Stimulated activated memory B cell treated with anti-CD40 and anti-IgM and Interleukin-4, amounts not matched to agents 10 μg/mL and 1 μg/mL and 100 μg/mL, for 72 hours (primary cell): ENCODE data around the gene SERPINI2.
"Not testable (repeated sequence)": the region's sequence is repeated elsewhere in the genome, so short reads cannot be mapped to it uniquely, and the experiment has no call there.

Experiments
- ATAC-seq: fragments of 150-1000 bp; cut with Tn5 transposase; 2 replicates; pipeline ENCODE4 v1.10.0; 2021
- H3K27ac Mint-ChIP-seq: one replicate; pipeline ENCODE4 v1.8.0; 2022; ENCODE audit warnings: mild to moderate bottlenecking, mixed read lengths
- H3K27me3 Mint-ChIP-seq: one replicate; pipeline ENCODE4 v1.8.0; 2022; ENCODE audit warnings: mixed read lengths
- H3K36me3 Mint-ChIP-seq: one replicate; pipeline ENCODE4 v1.8.0; 2022; ENCODE audit warnings: mixed read lengths
- H3K4me1 Mint-ChIP-seq: one replicate; pipeline ENCODE4 v1.8.0; 2022; ENCODE audit warnings: mixed read lengths
- H3K4me3 Mint-ChIP-seq: one replicate; pipeline ENCODE4 v1.8.0; 2022; ENCODE audit warnings: mild to moderate bottlenecking, moderate library complexity, mixed read lengths
- H3K9me3 Mint-ChIP-seq: one replicate; pipeline ENCODE4 v1.8.0; 2022; ENCODE audit warnings: mixed read lengths

Gene SERPINI2

DNA sequence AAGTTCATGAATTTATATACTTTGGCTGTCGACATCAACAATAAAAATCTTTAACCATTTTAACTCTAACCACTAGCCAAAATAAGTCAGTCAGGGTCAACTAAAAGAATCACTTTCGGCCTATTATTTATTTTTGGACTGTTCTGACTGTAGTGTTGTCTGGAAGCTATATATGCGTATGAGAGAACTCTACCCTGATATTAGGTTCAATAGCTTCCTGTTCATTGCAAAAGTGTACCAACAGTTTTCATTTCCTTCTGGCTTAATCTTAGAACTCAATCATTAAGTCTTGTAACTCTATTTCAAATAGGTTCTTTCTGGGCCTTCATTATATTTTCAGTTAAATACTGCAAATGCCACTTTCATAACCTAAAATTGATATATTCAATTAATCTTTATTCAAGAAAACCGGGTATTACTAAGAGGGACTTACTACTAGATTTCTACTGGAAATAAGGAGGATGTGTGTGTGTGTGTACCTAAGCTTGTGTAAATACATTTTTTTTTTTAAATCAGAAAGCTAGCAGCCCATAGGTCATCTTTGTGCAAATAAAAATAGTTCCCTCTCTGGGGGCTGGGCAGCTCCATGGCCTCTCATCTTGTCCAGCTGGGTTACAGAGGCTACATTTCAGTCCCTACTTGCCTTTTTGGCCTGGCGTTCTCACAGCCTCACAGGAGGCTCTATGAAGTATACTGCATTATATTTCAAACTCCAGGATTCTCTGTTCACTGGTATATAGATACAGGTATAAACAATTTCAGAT lies 5.8 kb downstream of the SERPINI2 start:
- Mint-ChIP-seq H3K27ac (no peak overlapping the region), H3K27me3 (no peaks in the 10 kb centered on the region), H3K36me3 (no peaks in the 10 kb centered on the region), H3K4me3 (no peak overlapping the region), H3K9me3 (no peaks in the 10 kb centered on the region), H3K4me1 (no peaks in the 10 kb centered on the region)
- no peak for ATAC-seq

DNA sequence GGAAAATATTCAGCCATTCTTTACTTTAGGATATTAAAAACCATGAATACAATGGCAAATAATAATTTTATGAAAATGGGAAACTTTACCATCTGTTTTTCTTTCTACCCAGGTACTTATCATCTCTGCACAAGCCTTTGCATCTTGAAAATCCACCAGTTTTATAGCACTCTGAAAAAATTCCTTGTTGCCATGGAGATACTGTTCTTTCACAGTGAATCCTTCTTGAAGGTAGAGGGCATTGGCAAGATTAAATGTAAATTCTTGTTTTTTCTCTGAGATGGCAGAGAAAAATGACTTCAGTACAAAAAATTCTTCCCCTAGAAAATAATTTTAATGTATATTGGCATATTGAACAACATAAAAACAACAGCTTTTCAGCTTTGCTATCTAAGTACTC lies 6.9 kb downstream of the SERPINI2 start:
- no peaks in the 10 kb centered on the region for H3K4me1 Mint-ChIP-seq
- H3K9me3 Mint-ChIP-seq: no peaks in the 10 kb centered on the region
- H3K4me3 Mint-ChIP-seq: no peak overlapping the region
- H3K36me3 Mint-ChIP-seq: no peaks in the 10 kb centered on the region
- H3K27ac Mint-ChIP-seq: no peak overlapping the region
- no peaks in the 10 kb centered on the region for H3K27me3 Mint-ChIP-seq
- ATAC-seq: no peak

DNA sequence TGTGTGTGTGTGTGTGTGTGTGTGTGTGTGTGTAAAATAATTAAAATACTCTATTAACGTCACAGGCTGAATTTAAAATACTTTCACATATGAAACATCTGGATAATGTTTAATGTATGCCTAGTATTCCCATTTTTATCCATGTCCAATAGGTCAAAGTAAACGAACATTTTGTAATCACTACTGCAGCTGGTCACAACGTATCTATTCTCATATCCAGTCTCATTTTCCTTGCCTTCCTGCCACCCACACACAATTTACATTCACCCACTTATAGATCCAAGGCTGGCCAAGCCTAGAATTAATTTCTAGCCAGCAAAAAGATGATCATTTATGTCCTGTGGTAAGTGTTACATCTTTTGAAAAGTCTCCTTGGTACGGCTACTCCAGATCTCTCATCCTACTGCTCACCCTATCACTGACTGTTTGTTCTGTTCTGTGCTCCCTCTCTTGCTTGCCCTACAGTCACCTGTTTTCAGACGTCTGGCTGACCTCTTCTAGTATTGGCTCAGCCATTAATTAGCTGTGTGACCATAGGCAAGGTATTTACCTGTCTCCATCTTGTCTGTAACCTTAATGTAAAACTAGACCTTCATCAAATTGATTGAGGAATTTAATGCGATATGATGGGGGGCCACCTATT lies 17.6 kb downstream of the SERPINI2 start:
- no peaks in the 10 kb centered on the region for H3K4me1 Mint-ChIP-seq
- no peaks in the 10 kb centered on the region for H3K36me3 Mint-ChIP-seq
- no peak overlapping the region for H3K4me3 Mint-ChIP-seq
- ATAC-seq: no peak
- no peak overlapping the region for H3K27ac Mint-ChIP-seq
- H3K27me3 Mint-ChIP-seq: no peaks in the 10 kb centered on the region
- H3K9me3 Mint-ChIP-seq: no peaks in the 10 kb centered on the region

DNA sequence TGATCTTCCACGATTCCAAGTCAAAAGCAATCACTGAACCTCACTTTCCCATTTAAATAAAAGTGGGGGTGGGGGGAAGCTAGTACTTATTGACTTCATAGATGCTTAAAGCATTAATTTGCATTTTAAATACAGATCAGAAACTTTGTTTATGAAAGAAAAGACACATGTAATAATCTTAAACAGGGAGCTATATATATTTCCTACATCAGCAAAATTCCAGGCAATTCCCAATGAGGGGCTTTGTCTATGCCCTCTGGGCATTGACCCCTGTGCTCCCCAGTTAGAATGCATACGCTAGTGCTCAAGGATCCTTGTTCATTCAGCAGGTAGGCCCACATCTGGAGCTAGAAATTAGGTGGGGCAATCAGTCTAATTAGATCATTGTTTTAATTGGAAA lies 20.0 kb downstream of the SERPINI2 start:
- H3K27ac Mint-ChIP-seq: no peak overlapping the region
- no peaks in the 10 kb centered on the region for H3K36me3 Mint-ChIP-seq
- no peaks in the 10 kb centered on the region for H3K4me1 Mint-ChIP-seq
- H3K27me3 Mint-ChIP-seq: no peaks in the 10 kb centered on the region
- no peak overlapping the region for H3K4me3 Mint-ChIP-seq
- no peak for ATAC-seq
- H3K9me3 Mint-ChIP-seq: no peaks in the 10 kb centered on the region

DNA sequence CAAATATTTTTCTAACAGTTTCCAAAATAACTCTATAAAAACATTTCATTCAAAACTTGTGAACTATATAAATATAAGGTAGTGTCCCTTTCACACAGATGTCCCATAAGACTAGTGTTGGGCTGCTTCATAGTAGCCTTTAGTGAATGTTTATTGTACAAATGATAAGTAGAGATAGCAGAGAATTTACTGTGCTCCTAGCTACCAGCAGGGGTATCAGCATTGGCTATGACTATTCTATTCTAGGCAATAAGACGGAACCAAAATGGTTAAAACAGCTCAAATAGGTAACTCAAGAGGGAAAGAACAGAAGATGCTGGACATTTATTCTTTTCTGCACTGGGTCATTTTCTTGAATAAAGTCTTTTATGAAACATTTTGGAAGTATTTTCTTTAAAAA lies 22.6 kb downstream of the SERPINI2 start:
- ATAC-seq: no peak
- H3K27ac Mint-ChIP-seq: no peak overlapping the region
- H3K27me3 Mint-ChIP-seq: no peaks in the 10 kb centered on the region
- H3K4me1 Mint-ChIP-seq: no peaks in the 10 kb centered on the region
- no peaks in the 10 kb centered on the region for H3K36me3 Mint-ChIP-seq
- H3K4me3 Mint-ChIP-seq: no peak overlapping the region
- H3K9me3 Mint-ChIP-seq: no peaks in the 10 kb centered on the region

DNA sequence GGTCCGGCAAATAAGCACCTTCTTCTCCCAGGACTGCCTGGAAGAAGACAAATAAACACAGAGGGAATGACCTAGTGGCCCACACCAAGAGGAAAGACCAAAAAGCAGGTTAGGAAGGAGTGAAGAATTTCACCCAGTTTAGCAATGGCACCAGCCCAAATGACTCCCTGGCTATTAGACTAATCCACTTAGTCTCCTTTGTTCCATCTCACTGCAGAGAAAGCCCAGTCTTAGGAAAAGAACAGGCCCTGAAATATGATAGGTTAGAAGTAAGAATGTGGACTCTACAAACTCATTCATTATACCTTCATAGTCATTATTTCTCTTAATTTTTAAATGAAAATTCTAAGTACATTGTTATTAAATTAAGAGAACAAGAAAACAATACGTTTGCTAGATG lies 23.2 kb downstream of the SERPINI2 start:
- Mint-ChIP-seq H3K9me3 (no peaks in the 10 kb centered on the region), H3K27me3 (no peaks in the 10 kb centered on the region), H3K4me3 (no peak overlapping the region), H3K27ac (no peak overlapping the region), H3K4me1 (no peaks in the 10 kb centered on the region), H3K36me3 (no peaks in the 10 kb centered on the region)
- no peak for ATAC-seq

DNA sequence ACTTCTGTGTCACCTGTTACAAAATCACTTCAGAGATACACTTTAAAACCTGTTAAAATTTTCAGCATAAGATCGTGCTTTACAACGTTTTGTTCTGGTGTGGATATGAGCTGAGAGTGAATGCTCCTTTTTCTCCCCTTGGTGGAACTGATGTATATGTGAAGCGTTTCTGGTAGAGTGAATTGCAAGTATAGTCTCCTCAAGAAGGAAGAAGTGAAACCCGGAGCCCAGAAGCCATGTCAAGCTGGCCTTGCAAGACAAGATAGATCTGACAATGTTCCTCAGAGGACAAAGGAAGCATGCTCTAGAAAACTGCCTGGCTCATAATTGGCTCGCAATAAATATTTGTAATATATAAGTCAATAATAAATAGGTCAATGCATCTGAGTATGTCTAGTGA lies 23.6 kb downstream of the SERPINI2 start:
- no peaks in the 10 kb centered on the region for H3K27me3 Mint-ChIP-seq
- no peaks in the 10 kb centered on the region for H3K36me3 Mint-ChIP-seq
- H3K4me3 Mint-ChIP-seq: no peak overlapping the region
- no peaks in the 10 kb centered on the region for H3K4me1 Mint-ChIP-seq
- no peaks in the 10 kb centered on the region for H3K9me3 Mint-ChIP-seq
- H3K27ac Mint-ChIP-seq: no peak overlapping the region
- peak; percentile 57 for ATAC-seq

DNA sequence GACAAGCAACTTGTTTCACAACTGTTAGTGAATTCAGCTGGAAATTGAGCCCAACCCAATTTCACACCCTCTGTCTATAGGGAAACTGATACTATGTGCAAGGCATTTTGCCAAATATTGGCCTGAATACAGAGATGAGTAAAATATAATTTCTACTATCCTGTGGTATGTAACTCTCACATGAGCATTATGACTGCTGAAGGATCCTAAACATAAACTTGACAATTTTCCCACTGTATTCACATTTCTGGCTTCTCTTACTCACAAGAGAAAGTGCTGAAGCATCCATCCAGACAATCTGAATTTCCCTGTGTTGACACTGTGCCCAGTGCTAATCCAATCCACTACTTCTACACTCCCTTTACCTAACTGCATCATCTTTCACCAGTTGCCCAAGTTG lies 28.4 kb downstream of the SERPINI2 start:
- Mint-ChIP-seq H3K27ac (no peak overlapping the region), H3K9me3 (no peaks in the 10 kb centered on the region)

DNA sequence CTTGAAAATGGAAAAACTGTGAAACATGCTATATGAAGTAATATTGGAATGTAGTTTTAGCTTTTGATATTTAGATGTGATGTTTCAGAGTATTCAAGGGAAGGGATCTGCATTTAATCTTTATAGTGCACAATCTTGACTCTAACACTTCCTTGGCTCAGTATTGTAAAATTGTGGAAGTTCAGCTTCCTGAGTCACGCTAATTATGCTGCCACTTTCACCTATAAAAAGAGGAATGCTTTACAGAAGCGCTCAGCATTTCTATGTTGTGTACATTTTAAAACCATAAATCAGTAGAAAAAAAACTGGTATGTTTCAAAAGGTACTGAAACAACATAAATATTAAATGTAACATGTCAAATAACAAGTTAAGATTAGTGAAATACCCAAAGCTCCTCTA lies 32.6 kb downstream of the SERPINI2 start:
- Mint-ChIP-seq H3K9me3 (no peaks in the 10 kb centered on the region), H3K27me3 (no peaks in the 10 kb centered on the region), H3K27ac (no peak overlapping the region), H3K36me3 (no peaks in the 10 kb centered on the region), H3K4me3 (no peak overlapping the region), H3K4me1 (no peaks in the 10 kb centered on the region)
- no peak for ATAC-seq

More for the DNA sequence above, 28.4 kb downstream of the SERPINI2 start:
- Mint-ChIP-seq H3K27me3 (no peaks in the 10 kb centered on the region), H3K4me3 (no peak overlapping the region), H3K36me3 (no peaks in the 10 kb centered on the region), H3K4me1 (no peaks in the 10 kb centered on the region)
- ATAC-seq: no peak

DNA sequence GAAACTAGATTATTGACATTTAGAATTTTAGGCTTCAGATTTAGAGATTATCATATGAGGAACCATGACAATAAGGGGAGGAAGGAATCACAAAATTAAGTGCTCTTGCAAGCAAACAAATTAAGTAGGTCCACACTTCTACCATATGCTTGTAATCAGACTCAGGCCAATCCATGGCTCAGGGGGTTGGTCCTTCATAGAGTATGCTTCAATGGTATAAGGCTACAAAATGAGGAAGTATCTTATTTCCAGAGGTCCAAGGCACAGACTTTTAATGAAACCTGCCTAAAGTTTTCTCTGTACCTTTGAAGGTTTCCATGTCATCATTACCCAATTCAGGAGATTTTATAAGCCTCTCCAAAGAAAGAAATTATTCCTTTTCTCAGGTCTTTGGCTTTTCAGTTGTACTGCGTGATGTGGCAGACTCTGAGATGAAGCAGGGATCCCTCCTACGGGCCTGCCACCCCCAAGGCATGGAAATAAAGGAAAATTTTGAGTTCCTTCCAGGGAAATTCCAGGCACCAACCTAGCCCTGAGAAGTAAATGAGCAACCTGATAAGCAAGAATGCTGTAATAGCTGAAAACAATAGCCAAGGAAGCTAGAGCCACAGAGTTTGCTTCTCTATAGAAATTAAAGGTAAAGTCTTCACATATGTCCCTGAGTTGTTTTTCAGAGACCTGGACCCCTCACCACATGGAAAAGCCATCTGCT lies 36.3 kb downstream of the SERPINI2 start:
- Mint-ChIP-seq H3K36me3 (no peaks in the 10 kb centered on the region), H3K4me1 (no peaks in the 10 kb centered on the region), H3K27ac (no peak overlapping the region), H3K27me3 (no peaks in the 10 kb centered on the region), H3K4me3 (no peak overlapping the region), H3K9me3 (no peaks in the 10 kb centered on the region)
- ATAC-seq: no peak

DNA sequence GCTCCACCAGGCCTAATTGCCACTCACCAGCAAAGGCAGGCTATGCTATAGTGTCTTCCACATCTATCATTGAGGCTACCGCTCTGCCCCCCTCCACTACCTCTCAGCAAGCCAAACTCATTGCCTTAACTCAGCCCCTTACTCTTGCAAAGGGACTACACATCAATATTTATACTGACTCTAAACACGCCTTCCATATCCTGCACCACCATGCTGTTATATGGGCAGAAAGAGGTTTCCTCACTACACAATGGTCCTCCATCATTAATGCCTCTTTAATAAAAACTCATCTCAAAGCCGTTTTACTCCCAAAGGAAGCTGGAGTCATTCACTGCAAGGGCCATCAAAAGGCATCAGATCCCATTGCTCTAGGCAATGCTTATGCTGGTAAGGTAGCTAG lies 46.9 kb downstream of the SERPINI2 start:
- peaks cover 17% of the 10 kb centered on the region for H3K27me3 Mint-ChIP-seq
- H3K4me1 Mint-ChIP-seq, H3K4me3 Mint-ChIP-seq, H3K27ac Mint-ChIP-seq, ATAC-seq, H3K9me3 Mint-ChIP-seq, H3K36me3 Mint-ChIP-seq: not testable (repeated sequence)

DNA sequence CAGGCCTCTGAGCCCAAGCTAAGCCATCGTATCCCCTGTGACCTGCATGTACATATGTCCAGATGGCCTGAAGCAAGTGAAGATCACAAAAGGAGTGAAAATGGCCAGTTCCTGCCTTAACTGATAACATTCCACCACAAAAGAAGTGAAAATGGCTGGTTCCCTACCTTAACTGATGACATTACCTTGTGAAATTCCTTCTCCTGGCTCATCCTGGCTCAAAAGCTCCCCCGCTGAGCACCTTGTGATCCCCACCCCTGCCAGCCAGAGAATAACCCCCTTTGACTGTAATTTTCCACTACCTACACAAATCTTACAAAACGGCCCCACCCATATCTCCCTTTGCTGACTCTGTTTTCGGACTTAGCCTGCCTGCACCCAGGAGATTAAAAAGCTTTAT lies 51.4 kb downstream of the SERPINI2 start:
- H3K27me3 Mint-ChIP-seq: peaks cover 17% of the 10 kb centered on the region
- not testable (repeated sequence) for ATAC-seq, H3K36me3 Mint-ChIP-seq, H3K9me3 Mint-ChIP-seq, H3K4me1 Mint-ChIP-seq, H3K4me3 Mint-ChIP-seq, H3K27ac Mint-ChIP-seq

DNA sequence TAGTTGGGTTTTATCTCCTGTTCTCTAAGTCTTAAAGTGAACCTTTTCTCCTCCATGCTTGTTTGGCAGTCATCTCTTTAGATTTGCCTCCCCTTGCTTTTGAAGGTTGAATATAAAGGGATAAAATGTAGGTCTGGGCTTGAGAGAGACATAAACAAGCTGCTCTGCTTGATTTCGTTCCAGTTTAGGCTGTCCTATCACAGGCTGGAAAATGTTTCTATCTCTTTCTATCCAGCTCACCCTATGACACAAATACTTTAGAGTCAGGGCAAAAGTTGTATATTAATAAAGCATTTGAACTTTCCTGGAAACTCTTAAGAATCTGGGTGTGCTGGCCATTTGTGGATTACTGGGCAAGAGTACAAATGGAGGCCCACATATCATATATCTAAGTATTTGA lies 64.2 kb downstream of the SERPINI2 start:
- Mint-ChIP-seq H3K4me3 (no peak overlapping the region), H3K36me3 (no peaks in the 10 kb centered on the region), H3K4me1 (no peaks in the 10 kb centered on the region), H3K9me3 (no peaks in the 10 kb centered on the region), H3K27me3 (no peaks in the 10 kb centered on the region), H3K27ac (no peak overlapping the region)
- ATAC-seq: no peak

DNA sequence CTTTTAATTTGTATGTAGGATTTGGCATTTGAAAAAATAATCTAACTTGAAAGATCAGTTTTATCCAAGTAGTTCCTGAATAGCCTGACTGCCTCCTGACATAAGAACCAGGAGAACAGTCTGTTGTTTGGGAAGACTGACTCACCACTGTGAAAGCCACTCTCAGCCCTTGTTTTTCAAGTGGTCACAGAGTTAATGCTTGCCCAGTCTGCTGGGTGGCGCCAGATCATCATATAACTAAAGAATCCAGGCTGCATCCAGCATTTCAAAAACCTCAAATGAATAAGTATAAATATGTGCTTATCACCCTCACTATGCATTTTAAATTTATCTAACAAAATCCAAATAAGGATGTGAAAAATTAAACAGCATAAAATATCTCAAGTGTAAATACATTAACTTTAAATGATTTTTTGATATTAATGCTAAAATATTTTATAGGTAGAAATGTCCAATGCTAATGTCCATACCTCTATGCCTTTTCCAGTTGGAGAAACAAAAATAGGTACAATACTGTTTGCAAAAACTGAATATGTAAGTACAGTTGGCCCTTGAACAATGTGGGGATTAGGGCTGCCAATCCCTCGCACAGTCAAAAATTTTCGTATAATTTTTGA lies 66.9 kb downstream of the SERPINI2 start:
- Mint-ChIP-seq H3K4me3 (no peak overlapping the region), H3K27me3 (no peaks in the 10 kb centered on the region), H3K27ac (no peak overlapping the region), H3K4me1 (no peaks in the 10 kb centered on the region), H3K36me3 (no peaks in the 10 kb centered on the region), H3K9me3 (no peaks in the 10 kb centered on the region)
- ATAC-seq: no peak

DNA sequence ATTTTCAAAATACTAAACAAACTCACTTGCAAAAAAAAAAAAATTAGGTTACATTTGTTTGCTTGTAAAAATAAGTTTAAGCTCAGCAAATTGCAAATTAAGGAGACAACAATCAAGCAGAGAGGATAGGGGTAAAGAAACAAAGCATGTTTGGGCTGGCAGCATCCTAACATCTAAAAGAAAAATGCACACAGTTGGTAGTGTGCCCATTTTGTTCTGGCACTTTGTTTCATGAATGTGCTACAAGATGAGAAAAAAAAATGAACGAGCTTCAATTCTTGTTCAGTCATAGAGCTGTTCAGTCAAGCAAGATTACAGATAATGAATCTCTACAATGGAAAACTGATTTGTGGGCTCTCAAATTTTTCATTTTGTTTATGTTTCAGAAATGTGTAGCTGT lies 76.0 kb downstream of the SERPINI2 start:
- peaks cover 8% of the 10 kb centered on the region for H3K27me3 Mint-ChIP-seq
- no peaks in the 10 kb centered on the region for H3K36me3 Mint-ChIP-seq
- no peak overlapping the region for H3K4me3 Mint-ChIP-seq
- H3K4me1 Mint-ChIP-seq: no peaks in the 10 kb centered on the region
- ATAC-seq: no peak
- H3K27ac Mint-ChIP-seq: no peak overlapping the region
- H3K9me3 Mint-ChIP-seq: no peaks in the 10 kb centered on the region
